IPS-18c (cell line): ENCODE measurements around the gene TNFSF18.

Experiments
- H3K4me3 ChIP-seq: 2 replicates; pipeline ENCODE4 v1.7.0; 2013; ENCODE audit warnings: low read depth, mild to moderate bottlenecking, low read length, moderate library complexity; ENCODE audit not compliant: insufficient read depth
- H3K9me3 ChIP-seq: one replicate; pipeline ENCODE4 v1.6.1; 2013; ENCODE audit warnings: mild to moderate bottlenecking, low read length, moderate library complexity; ENCODE audit not compliant: control insufficient read depth, insufficient read depth

TNFSF18 gene

DNA sequence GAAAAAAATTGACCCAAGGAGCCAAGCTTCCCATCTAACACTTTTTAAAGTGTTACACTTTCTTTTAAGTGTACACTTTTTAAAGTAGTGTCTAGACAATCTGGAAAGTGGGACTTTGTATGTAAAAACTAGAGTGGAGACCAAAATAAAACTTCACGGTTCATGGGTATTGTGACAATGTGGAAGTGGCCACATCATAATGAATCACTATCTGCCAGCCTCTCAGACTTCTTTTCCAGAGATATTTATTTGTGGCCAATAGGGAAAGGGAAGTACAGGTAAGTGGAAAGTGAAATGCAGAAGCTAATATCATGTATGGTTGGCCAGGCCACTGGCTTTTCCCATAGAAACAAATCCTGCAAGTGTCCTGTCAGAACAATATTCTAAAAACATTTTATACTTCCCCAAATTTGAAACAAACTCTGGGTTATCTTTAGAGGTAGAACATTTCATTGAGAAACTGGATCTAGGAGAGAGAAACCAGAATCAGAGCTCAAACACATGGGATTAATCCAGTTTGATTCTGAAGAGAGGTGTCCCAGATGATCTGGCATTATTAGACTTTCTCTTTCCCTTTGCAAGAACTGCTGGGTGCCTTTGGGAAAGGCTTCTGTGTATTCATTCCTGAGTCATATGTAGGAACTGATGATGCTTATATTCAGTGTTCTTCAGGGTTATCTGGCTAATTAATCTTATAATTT is 2.0 kb downstream of the TNFSF18 start:
- no peak overlapping the region for H3K4me3 ChIP-seq
- H3K9me3 ChIP-seq = no peaks in the 10 kb centered on the region

DNA sequence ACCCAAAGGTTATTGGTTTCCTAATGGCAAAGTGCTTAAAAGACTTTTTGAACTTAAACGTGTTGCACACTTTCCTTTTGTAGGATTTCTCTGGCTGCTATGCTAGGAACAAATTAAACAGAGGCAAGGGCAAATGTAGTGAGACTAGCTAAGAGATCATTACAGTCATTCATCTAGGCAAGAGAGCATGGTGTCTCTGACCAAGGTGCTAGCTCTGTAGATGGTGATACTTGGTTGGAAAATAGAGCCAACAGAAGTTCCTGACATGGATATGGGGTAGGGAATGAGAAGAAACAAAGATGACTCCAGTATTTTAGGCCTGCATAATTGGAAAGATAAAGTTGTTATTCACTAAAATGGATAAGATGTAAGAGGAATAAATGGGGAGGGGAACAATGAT is 6.1 kb downstream of the TNFSF18 start:
- Histone ChIP-seq H3K4me3 (no peak overlapping the region), H3K9me3 (no peaks in the 10 kb centered on the region)

DNA sequence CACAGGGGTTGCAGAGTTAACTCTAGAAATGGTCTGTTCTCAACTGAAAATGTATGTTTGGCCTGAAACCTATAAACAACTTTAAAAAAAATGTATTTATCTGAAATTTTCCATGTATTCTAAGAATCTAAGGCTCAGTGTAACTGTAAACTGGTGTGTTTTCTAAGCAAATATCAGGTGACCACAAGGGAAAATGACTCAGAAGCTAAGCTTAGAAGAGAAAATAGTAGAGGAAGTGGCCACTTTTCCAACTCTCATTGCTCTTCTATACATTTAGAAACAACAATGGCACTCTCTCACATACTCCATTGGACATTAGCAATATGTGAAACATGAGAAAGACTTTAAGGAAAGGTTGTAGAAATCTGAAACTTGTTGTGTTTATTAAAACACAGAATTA is 7.5 kb downstream of the TNFSF18 start:
- H3K4me3 ChIP-seq = no peak overlapping the region

DNA sequence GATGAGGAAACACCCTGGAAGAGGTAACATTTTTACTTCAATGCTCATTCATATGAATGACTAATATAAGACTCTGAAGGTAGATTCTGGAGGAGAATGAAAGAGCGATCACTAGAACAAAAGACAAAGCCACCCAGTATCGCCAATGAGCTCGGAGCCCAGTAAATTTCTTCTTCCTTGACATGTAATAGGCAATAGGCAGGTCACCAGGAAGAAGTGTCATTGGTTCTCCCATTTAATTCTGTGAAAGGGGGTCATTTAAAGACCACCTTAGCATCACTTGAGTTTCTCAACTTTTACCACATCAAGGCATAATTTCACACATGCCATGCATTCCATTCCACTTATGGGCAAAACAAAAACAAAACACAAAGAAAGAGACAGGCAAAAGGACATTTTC is 7.9 kb downstream of the TNFSF18 start:
- Histone ChIP-seq H3K9me3 (no peaks in the 10 kb centered on the region), H3K4me3 (no peak overlapping the region)

More for the DNA sequence above, 7.5 kb downstream of the TNFSF18 start:
- H3K9me3 ChIP-seq = no peaks in the 10 kb centered on the region

DNA sequence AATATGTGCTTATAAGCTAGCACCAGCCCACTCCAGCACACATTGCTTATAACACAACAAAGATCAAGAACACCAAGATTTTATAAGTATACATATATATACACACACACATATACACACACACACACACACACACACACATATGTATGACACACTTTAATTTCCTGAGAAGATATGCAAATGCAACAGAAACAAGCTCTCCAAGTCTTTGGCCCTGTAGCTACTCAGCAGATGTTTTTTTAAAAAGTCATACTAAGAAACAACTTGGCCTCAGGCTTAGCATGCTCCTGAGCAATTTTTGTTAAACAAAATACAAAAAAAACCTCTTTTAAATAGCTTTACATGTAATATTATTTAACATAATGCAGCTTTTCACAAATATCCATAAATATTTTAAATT is 11.1 kb downstream of the TNFSF18 start:
- H3K4me3 ChIP-seq = no peak overlapping the region

GRCh38 chr1:173038875-173039554 is 11.7 kb downstream of the TNFSF18 start:
- H3K9me3 ChIP-seq = no peaks in the 10 kb centered on the region
- H3K4me3 ChIP-seq = no peak overlapping the region

More for the DNA sequence above, 11.1 kb downstream of the TNFSF18 start:
- H3K9me3 ChIP-seq = no peaks in the 10 kb centered on the region

DNA sequence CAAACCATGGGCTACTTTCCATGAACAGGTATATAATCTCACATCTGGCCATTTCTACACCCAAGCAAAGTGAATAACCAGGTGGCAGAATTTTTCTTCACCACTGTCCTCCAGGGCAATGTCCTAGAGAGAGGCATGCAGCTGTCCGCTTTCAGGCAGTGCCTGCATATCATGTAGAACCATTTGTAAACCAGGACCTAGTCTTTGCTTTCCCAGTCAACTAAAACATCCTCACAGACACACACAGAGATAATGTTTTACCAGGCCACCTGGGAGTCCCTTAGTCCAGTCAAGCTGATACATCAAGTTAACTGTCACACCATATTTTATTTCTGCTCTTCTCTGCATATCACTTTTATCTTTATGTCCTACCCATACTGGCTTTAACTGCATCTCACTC is 26.2 kb downstream of the TNFSF18 start:
- Histone ChIP-seq H3K9me3 (no peaks in the 10 kb centered on the region), H3K4me3 (no peak overlapping the region)

- Histone ChIP-seq H3K4me3 (no peak overlapping the region), H3K9me3 (no peaks in the 10 kb centered on the region)
Measured at GRCh38 chr1:173023343-173023742, 27.4 kb downstream of the TNFSF18 start.

DNA sequence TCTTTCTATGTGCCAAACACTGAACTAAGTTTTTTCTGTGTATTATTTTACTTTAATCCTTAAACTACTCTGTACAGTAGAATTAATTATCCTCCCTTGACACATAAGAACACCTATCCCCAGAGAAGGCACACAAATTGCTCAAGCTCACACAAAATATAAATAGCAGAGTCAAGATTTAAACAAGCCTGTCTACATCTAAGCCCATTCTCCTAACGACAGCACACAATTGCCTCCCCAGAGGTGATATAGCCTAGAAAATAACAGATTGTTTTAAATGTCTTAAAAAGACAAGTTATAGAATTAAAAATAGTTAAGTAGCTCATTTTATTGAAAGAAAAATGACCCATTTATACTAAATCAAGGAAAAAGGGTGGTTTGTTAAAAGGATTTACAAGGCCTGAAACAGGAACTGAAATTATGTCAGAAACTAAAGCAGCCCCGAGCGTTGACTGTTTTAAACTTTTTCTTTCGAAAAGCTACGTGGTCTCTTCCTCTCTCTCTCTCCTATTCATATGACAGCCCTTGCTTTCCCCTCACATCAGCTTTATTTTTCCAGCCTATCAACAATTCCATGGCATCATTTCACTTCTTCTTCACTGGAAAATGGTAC is 30.5 kb downstream of the TNFSF18 start:
- Histone ChIP-seq H3K4me3 (no peak overlapping the region), H3K9me3 (no peaks in the 10 kb centered on the region)

DNA sequence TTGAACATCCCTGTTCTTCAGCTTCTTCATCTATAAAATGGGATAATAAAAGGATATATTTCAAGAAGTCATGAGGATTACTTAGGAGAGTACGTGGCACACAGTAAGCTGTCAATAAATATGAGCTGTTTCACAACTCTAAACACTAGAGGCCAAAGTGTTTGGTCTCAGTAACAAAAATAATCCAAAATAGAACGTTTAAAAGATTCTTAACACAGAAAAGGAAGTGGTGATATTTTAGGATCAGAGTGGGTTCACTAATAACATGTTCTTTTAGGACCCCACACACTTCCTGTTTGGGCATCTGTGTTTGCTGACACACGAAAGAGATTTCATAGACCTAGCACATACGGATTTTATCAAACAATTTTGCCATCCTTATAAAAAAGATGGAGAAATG is 32.9 kb downstream of the TNFSF18 start:
- H3K4me3 ChIP-seq = no peak overlapping the region
- H3K9me3 ChIP-seq = no peaks in the 10 kb centered on the region

- no peak overlapping the region for H3K4me3 ChIP-seq
- H3K9me3 ChIP-seq = no peaks in the 10 kb centered on the region
Measured at GRCh38 chr1:173016419-173016818, 34.3 kb downstream of the TNFSF18 start.

DNA sequence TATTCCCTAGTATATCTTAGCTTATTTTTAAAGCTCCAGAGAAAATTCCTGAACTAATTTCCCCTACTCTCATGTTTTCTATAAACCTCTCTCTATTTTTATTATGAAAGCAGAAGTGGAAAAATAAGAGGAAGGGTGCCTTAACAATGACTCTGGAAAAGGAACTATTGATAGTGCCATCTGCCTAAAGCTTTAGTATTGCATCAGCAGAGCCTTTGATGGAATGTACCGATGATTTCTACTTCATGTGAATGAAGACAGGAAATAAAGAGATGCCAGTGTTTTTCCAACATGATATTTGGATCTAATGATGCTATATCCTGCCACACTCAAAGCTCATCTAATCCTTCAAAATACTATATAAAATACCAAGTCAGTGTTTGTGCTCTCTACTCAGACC is 35.1 kb downstream of the TNFSF18 start:
- Histone ChIP-seq H3K4me3 (no peak overlapping the region), H3K9me3 (no peaks in the 10 kb centered on the region)

GRCh38 chr1:173014160-173014559 is 36.6 kb downstream of the TNFSF18 start:
- no peaks in the 10 kb centered on the region for H3K9me3 ChIP-seq
- no peak overlapping the region for H3K4me3 ChIP-seq

GRCh38 chr1:173012126-173012525 is 38.6 kb downstream of the TNFSF18 start:
- no peak overlapping the region for H3K4me3 ChIP-seq
- H3K9me3 ChIP-seq = no peaks in the 10 kb centered on the region

DNA sequence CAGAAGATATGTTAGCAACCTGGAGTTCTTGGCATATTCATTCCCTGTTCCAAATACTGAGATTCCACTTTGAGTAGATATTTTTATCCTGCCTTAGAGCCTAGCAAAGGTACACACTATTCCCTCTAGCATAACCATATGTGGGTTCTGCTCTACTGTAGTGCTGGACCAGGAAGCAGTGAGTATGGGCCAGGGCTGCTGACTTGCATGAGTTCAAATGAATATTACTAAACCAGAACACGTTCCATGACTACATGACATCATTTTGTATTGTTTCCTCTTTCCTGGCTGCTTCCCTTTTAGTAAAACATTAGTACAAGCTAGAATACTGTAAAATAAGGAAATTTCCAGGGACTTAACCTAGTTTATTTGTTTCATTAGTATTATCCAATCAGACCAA is 41.1 kb downstream of the TNFSF18 start:
- no peaks in the 10 kb centered on the region for H3K9me3 ChIP-seq

GRCh38 chr1:173005196-173005864 is 45.4 kb downstream of the TNFSF18 start:
- Histone ChIP-seq H3K4me3 (no peak overlapping the region), H3K9me3 (peaks cover 4% of the 10 kb centered on the region)

More for the DNA sequence above, 41.1 kb downstream of the TNFSF18 start:
- H3K4me3 ChIP-seq = no peak overlapping the region

GRCh38 chr1:173002891-173003838 is 47.6 kb downstream of the TNFSF18 start:
- H3K4me3 ChIP-seq = no peak overlapping the region
- H3K9me3 ChIP-seq = peaks cover 4% of the 10 kb centered on the region
